IMR-90 (cell line): Measurements from ENCODE around the gene GNAT1. TPM values are rescaled to one million over a fixed set of nuclear protein-coding genes. Genes with fewer than 3 reads are reported as not detected.
A peak's percentile ranks its signal among the peaks of the same experiment; 100 is the strongest.

Source experiments
- ATAC-seq: fragments of 200-7000 bp; cut with Tn5 transposase; 2 replicates; pipeline ENCODE4 v1.9.1; 2020; ENCODE audit warnings: low read depth, mild to moderate bottlenecking, moderate library complexity
- BruUV-seq: library from RNA; stranded (reverse); fragments of 400-500 nt; replicated peaks from 2 replicates; lab custom pipeline; 2021; lab: Mats Ljungman, UMichigan
- CTCF ChIA-PET: fragments of 300-600 bp; formaldehyde crosslinking; extraction: SDS; loops from one replicate; lab custom pipeline; 2021; ENCODE audit warnings: antibody characterized with exemption; lab: Yijun Ruan, JAX
- POLR2A ChIA-PET: fragments of 300-600 bp; sonication (Branson Sonifier 250); formaldehyde crosslinking; loops from one replicate; lab custom pipeline; 2022; ENCODE audit warnings: antibody characterized with exemption; ENCODE audit not compliant: unreplicated experiment; lab: Charles Lee
- DNase-seq: peaks from one replicate; pipeline ENCODE4 v3.0.0; 2013
- H2AFZ ChIP-seq: replicated peaks from 2 replicates; pipeline ENCODE3; 2013; ENCODE audit warnings: low read length, mild to moderate bottlenecking; ENCODE audit not compliant: poor library complexity
- H2AK5ac ChIP-seq: 2 replicates; pipeline ENCODE4 v1.6.1; 2013; ENCODE audit warnings: low read depth, low read length, inconsistent platforms
- H2AK9ac ChIP-seq: replicated peaks from 2 replicates; pipeline ENCODE3; 2013; ENCODE audit warnings: mild to moderate bottlenecking, low read depth, low read length, moderate library complexity; ENCODE audit not compliant: poor library complexity
- H2BK120ac ChIP-seq: 2 replicates; pipeline ENCODE4 v1.6.1; 2013; ENCODE audit warnings: low read depth, low read length, inconsistent platforms
- H2BK15ac ChIP-seq: 3 replicates; pipeline ENCODE4 v1.6.1; 2013; ENCODE audit warnings: low read depth, low read length, inconsistent platforms
- H2BK20ac ChIP-seq: 2 replicates; pipeline ENCODE4 v1.6.1; 2013; ENCODE audit warnings: low read depth, mild to moderate bottlenecking, inconsistent platforms, low read length, moderate library complexity
- H2BK5ac ChIP-seq: 2 replicates; pipeline ENCODE4 v1.6.1; 2013; ENCODE audit warnings: mild to moderate bottlenecking, low read depth, low read length, inconsistent platforms; ENCODE audit not compliant: poor library complexity, severe bottlenecking
- H3K14ac ChIP-seq: replicated peaks from 2 replicates; pipeline ENCODE4 v1.6.1; 2013; ENCODE audit warnings: low read depth, low read length, inconsistent platforms
- H3K18ac ChIP-seq: 2 replicates; pipeline ENCODE4 v1.6.1; 2013; ENCODE audit warnings: low read depth, low read length, control low read depth
- H3K23ac ChIP-seq: 2 replicates; pipeline ENCODE4 v1.6.1; 2013; ENCODE audit warnings: low read depth, low read length, inconsistent platforms
- H3K27ac ChIP-seq: 2 replicates; pipeline ENCODE4 v1.5.1; 2013; ENCODE audit warnings: mild to moderate bottlenecking, control low read depth, low read length; ENCODE audit not compliant: insufficient read depth
- H3K27me3 ChIP-seq: 2 replicates; pipeline ENCODE4 v1.6.1; 2013; ENCODE audit warnings: low read length; ENCODE audit not compliant: control insufficient read depth, insufficient read depth
- H3K36me3 ChIP-seq: 2 replicates; pipeline ENCODE4 v1.6.1; 2013; ENCODE audit warnings: low read length, mixed read lengths; ENCODE audit not compliant: control insufficient read depth, insufficient read depth
- H3K4ac ChIP-seq: 2 replicates; pipeline ENCODE4 v1.6.1; 2013; ENCODE audit warnings: low read depth, low read length, inconsistent platforms
- H3K4me1 ChIP-seq: 2 replicates; pipeline ENCODE4 v1.6.1; 2013; ENCODE audit warnings: low read length, mixed read lengths; ENCODE audit not compliant: control insufficient read depth, insufficient read depth
- H3K4me2 ChIP-seq: 2 replicates; pipeline ENCODE4 v1.6.1; 2013; ENCODE audit warnings: low read depth, mild to moderate bottlenecking, control low read depth, low read length, moderate library complexity
- H3K4me3 ChIP-seq: 2 replicates; pipeline ENCODE4 v1.5.1; 2013; ENCODE audit warnings: low read depth, mild to moderate bottlenecking, control low read depth, low read length, moderate library complexity; ENCODE audit not compliant: insufficient read depth
- H3K56ac ChIP-seq: 2 replicates; pipeline ENCODE4 v1.6.1; 2013; ENCODE audit warnings: low read length, inconsistent platforms; ENCODE audit not compliant: insufficient read depth; ENCODE audit errors: extremely low read depth
- H3K79me1 ChIP-seq, 2 experiments: 2 replicates each; pipeline ENCODE4 v1.6.1; 2013; ENCODE audit warnings: low read length in 2 of 2, inconsistent platforms in 1 of 2, low read depth in 1 of 2
- H3K9ac ChIP-seq: 2 replicates; pipeline ENCODE4 v1.6.1; 2013; ENCODE audit warnings: low read depth, low read length, control low read depth
- H3K9me1 ChIP-seq: 2 replicates; pipeline ENCODE4 v1.6.1; 2013; ENCODE audit warnings: low read length, inconsistent platforms; ENCODE audit not compliant: insufficient read depth
- H3K9me3 ChIP-seq: 2 replicates; pipeline ENCODE4 v1.6.1; 2013; ENCODE audit warnings: low read length; ENCODE audit not compliant: control insufficient read depth, insufficient read depth
- H4K20me1 ChIP-seq: 2 replicates; pipeline ENCODE4 v1.6.1; 2013; ENCODE audit warnings: low read length, inconsistent platforms; ENCODE audit not compliant: insufficient read depth
- H4K5ac ChIP-seq: 2 replicates; pipeline ENCODE4 v1.6.1; 2013; ENCODE audit warnings: mild to moderate bottlenecking, low read depth, low read length, control low read depth
- H4K8ac ChIP-seq, 2 experiments: 2 replicates each; pipeline ENCODE4 v1.6.1; 2013; ENCODE audit warnings: low read depth in 2 of 2, low read length in 2 of 2, control low read depth in 1 of 2, inconsistent platforms in 1 of 2
- H4K91ac ChIP-seq: 2 replicates; pipeline ENCODE4 v1.6.1; 2013; ENCODE audit warnings: low read depth, low read length, inconsistent platforms; ENCODE audit not compliant: insufficient read depth
- BHLHE40 ChIP-seq: fragments of 150-350 bp; IDR thresholded peaks from 2 replicates; pipeline ENCODE4 v1.6.1; 2016; ENCODE audit warnings: mild to moderate bottlenecking, low read depth, low read length
- CEBPB ChIP-seq: IDR thresholded peaks from 2 replicates; pipeline ENCODE4 v1.6.1; 2012; ENCODE audit warnings: low read depth, low read length, improper control_type of control experiment
- CHD1 ChIP-seq: IDR thresholded peaks from 2 replicates; pipeline ENCODE4 v1.6.1; 2012; ENCODE audit warnings: low read depth, low read length, improper control_type of control experiment
- MAFK ChIP-seq: IDR thresholded peaks from 2 replicates; pipeline ENCODE4 v1.6.1; 2012; ENCODE audit warnings: low read depth, low read length, improper control_type of control experiment
- SMC3 ChIP-seq: fragments of 150-350 bp; IDR thresholded peaks from 2 replicates; pipeline ENCODE4 v1.6.1; 2016; ENCODE audit warnings: low read depth, mild to moderate bottlenecking, antibody characterized with exemption, low read length, moderate library complexity
- WGBS, 2 experiments: methylation state at CpG; one replicate each; pipeline versions ENCODE4 v1.1.5 to v1.1.7; 2013; ENCODE audit warnings: missing lambda C conversion rate in 2 of 2; ENCODE audit not compliant: insufficient read length in 1 of 2; ENCODE audit errors: extremely low coverage in 2 of 2; 5-methylcytosine and 5-hydroxymethylcytosine counted together
- dilution Hi-C: fragments of 300-500 bp; cut with HindIII; formaldehyde crosslinking; loops from one replicate; pipeline ENCODE4 v1.14.3; 2018; ENCODE audit warnings: low sequenced_read_pairs; ENCODE audit not compliant: unreplicated experiment
- in situ Hi-C: fragments of 300-500 bp; cut with MboI; formaldehyde crosslinking; loops from 3 replicates; pipeline ENCODE4 v1.14.3; 2019; ENCODE audit warnings: low sequenced_read_pairs, inconsistent platforms, mixed read lengths
- intact Hi-C: fragments of 100-400 bp; cut with micrococcal nuclease; formaldehyde crosslinking; loops from 2 replicates; pipeline ENCODE4 v1.10.0; 2022
- polyA plus RNA-seq, 3 experiments: library from polyadenylated mRNA; depleted of rRNA; stranded (reverse); fragments of >200 nt; gene quantifications; 2 replicates each; pipeline ENCODE4 v1.2.3, GENCODE V29; 2012; ENCODE audit warnings: low replicate concordance in 1 of 3
- total RNA-seq: library from RNA; depleted of rRNA; stranded (reverse); fragments of >200 nt; gene quantifications from 2 replicates; pipeline ENCODE4 v1.2.3, GENCODE V29; 2012
- TF ChIP-seq, protein P1 (sequence below): fragments of 150-350 bp; IDR thresholded peaks from 2 replicates; pipeline ENCODE4 v1.6.1; 2016; ENCODE audit warnings: low read depth, mild to moderate bottlenecking, low read length, moderate library complexity, borderline replicate concordance
- TF ChIP-seq, protein P2 (sequence below): fragments of 150-350 bp; IDR thresholded peaks from 2 replicates; pipeline ENCODE4 v1.6.1; 2017; ENCODE audit warnings: mild to moderate bottlenecking, antibody characterized with exemption, low read length, low read depth

The GNAT1 gene
- total and polyA plus RNA-seq, 2 of the 4 experiments (the other 2 are of a cell fraction), result not detected

DNA sequence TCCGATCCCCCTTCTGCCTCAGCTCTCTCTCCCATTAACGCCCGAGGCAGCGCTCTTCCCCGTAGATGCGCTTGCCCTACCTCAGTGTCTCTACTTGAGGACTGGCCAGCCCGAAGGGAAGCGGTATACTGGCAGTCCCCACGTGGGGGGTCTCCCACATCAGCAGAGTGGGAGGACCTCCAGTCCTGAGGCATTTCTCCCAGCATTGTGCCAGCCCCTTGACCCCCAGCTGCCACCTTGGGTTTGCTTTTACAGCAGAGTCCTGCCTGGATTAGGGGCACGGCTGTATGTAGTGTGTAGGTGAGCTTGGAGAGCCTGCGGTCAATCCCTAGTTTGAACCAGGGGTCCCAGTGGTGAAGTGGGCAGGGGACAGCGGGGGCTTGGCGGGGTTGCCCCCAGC, 35.5 kb upstream of the GNAT1 start:
- Histone ChIP-seq H3K18ac (no peak overlapping the region), H3K23ac (peak overlapping the region; percentile 87), H3K56ac (no peak overlapping the region), H2AK9ac (peak overlapping the region; percentile 98), H3K9me3 (no peaks in the 10 kb centered on the region), H2AK5ac (peak overlapping the region; percentile 49; the same call in 1 of the 2 replicates), H4K20me1 (0 out of 2 replicates have a peak, but pooled peaks cover 4% of the 10 kb centered on the region), H2BK15ac (no peak overlapping the region), H2BK20ac (no peak overlapping the region), H2BK5ac (peak overlapping the region; percentile 19), H4K91ac (peak overlapping the region; percentile 55), H3K27me3 (peaks cover 7% of the 10 kb centered on the region; the same call in 1 of the 2 replicates), H2BK120ac (peak overlapping the region; percentile 8; the same call in 1 of the 2 replicates), H3K9ac (peak overlapping the region; percentile 72), H2AFZ (peak overlapping the region; percentile 90), H3K4ac (peak overlapping the region; percentile 98), H3K4me3 (peak overlapping the region; percentile 45), H4K8ac (peak overlapping the region; percentile 31 to 96; a peak in 2 of 4 replicates), H3K14ac (peak overlapping the region; percentile 89; the same call in 1 of the 2 replicates), H3K9me1 (no peaks in the 10 kb centered on the region), H3K4me1 (peaks cover 19% of the 10 kb centered on the region), H4K5ac (no peak overlapping the region), H3K79me1 (peaks cover 8 to 41% of the 10 kb centered on the region in 2 experiments; a peak in 3 of 4 replicates), H3K4me2 (peak overlapping the region; percentile 84), H3K27ac (peak overlapping the region; percentile 2; the same call in 1 of the 2 replicates), H3K36me3 (0 out of 2 replicates have a peak, but pooled peaks cover 4% of the 10 kb centered on the region)
- ChIA-PET CTCF (interaction anchor here (2.4 kb wide), 1 partner anchor 33 kb away, joined by 6 read pairs; no protein-coding TSS in a partner anchor), POLR2A (no interaction called here)
- 30% methylated on average over 2 of the region's 13 CpGs; no CpG with 5 or more reads in 1 of the 2 experiments for whole genome bisulfite sequencing, 2 experiments
- dilution Hi-C loops, result no loop called here
- BruUV-seq, result no TSS peak
- ATAC-seq (no peak), DNase-seq (no peak)
- intact Hi-C loops, result loop anchor here (1.0 kb wide), 2 partner anchors 33 to 34 kb away; no protein-coding TSS in a partner anchor
- in situ Hi-C loops, result no loop called here
- TF ChIP-seq CEBPB (no peak), SMC3 (no peak), CHD1 (no peak), BHLHE40 (no peak), MAFK (no peak)
- TF ChIP-seq, protein P1, sequence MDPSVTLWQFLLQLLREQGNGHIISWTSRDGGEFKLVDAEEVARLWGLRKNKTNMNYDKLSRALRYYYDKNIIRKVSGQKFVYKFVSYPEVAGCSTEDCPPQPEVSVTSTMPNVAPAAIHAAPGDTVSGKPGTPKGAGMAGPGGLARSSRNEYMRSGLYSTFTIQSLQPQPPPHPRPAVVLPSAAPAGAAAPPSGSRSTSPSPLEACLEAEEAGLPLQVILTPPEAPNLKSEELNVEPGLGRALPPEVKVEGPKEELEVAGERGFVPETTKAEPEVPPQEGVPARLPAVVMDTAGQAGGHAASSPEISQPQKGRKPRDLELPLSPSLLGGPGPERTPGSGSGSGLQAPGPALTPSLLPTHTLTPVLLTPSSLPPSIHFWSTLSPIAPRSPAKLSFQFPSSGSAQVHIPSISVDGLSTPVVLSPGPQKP, result no peak
- TF ChIP-seq, protein P2, sequence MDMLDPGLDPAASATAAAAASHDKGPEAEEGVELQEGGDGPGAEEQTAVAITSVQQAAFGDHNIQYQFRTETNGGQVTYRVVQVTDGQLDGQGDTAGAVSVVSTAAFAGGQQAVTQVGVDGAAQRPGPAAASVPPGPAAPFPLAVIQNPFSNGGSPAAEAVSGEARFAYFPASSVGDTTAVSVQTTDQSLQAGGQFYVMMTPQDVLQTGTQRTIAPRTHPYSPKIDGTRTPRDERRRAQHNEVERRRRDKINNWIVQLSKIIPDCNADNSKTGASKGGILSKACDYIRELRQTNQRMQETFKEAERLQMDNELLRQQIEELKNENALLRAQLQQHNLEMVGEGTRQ, result no peak
